Measurements from ENCODE around the gene C2CD2L.
A peak's percentile ranks its signal among the peaks of the same experiment; 100 is the strongest.
"Not testable (repeated sequence)": the region's sequence is repeated elsewhere in the genome, so short reads cannot be mapped to it uniquely, and the experiment has no call there.

Gene C2CD2L

GRCh38 chr11:119106564-119107537 is at the start of gene C2CD2L:
Gene C2CD2L, plus strand, starts transcription at chr11:119107344. Its CDS starts 398 bp downstream, at chr11:119107742.
- H3K4me1 Mint-ChIP-seq (ENCODE audit: low read depth) = peaks cover 37% of the 10 kb centered on the region
- peaks cover 26% of the 10 kb centered on the region for H3K36me3 Mint-ChIP-seq (ENCODE audit: low read depth)
- H3K4me3 Mint-ChIP-seq = peak within 1 kb of the TSS; percentile 95
- no peaks in the 10 kb centered on the region for H3K27me3 Mint-ChIP-seq (ENCODE audit: low read depth)
- H3K27ac Mint-ChIP-seq = peak within 1 kb of the TSS; percentile 91
- no peaks in the 10 kb centered on the region for H3K9me3 Mint-ChIP-seq
- peak; percentile 90 for DNase-seq (ENCODE audit: low spot score)

DNA sequence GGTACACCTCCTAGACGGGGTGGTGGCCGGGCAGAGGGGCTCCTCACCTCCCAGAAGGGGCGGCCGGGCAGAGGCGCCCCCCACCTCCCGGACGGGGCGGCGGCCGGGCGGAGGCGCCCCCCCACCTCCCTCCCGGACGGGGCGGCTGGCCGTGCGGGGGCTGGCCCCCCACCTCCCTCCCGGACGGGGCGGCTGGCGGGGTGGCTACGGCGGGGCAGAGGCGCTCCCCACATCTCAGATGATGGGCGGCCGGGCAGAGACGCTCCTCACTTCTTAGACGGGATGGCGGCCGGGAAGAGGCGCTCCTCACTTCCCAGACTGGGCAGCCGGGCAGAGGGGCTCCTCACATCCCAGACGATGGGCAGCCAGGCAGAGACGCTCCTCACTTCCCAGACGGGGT is 48.0 kb upstream of the C2CD2L start:
- not testable (repeated sequence) for DNase-seq (ENCODE audit: low spot score); H3K4me3 Mint-ChIP-seq; H3K27ac Mint-ChIP-seq; H3K27me3 Mint-ChIP-seq (ENCODE audit: low read depth); H3K9me3 Mint-ChIP-seq
- Mint-ChIP-seq H3K36me3 (ENCODE audit: low read depth) (peaks cover 26% of the 10 kb centered on the region), H3K4me1 (ENCODE audit: low read depth) (peaks cover 19% of the 10 kb centered on the region)

- no peaks in the 10 kb centered on the region for H3K9me3 Mint-ChIP-seq
- H3K4me3 Mint-ChIP-seq = no peak overlapping the region
- H3K27me3 Mint-ChIP-seq (ENCODE audit: low read depth) = no peaks in the 10 kb centered on the region
- no peak for DNase-seq (ENCODE audit: low spot score)
- H3K27ac Mint-ChIP-seq = no peak overlapping the region
- peaks cover 14% of the 10 kb centered on the region for H3K4me1 Mint-ChIP-seq (ENCODE audit: low read depth)
- H3K36me3 Mint-ChIP-seq (ENCODE audit: low read depth) = peaks cover 7% of the 10 kb centered on the region
Measured at GRCh38 chr11:119061256-119061655, 45.9 kb upstream of the C2CD2L start.

GRCh38 chr11:119062779-119063178 is 44.4 kb upstream of the C2CD2L start:
- Mint-ChIP-seq H3K36me3 (ENCODE audit: low read depth) (peaks cover 7% of the 10 kb centered on the region), H3K9me3 (no peaks in the 10 kb centered on the region), H3K4me1 (ENCODE audit: low read depth) (peaks cover 20% of the 10 kb centered on the region), H3K4me3 (no peak overlapping the region), H3K27me3 (ENCODE audit: low read depth) (no peaks in the 10 kb centered on the region), H3K27ac (no peak overlapping the region)
- no peak for DNase-seq (ENCODE audit: low spot score)

GRCh38 chr11:119065369-119065768 is 41.8 kb upstream of the C2CD2L start:
- Mint-ChIP-seq H3K4me1 (ENCODE audit: low read depth) (peaks cover 22% of the 10 kb centered on the region), H3K36me3 (ENCODE audit: low read depth) (peaks cover 7% of the 10 kb centered on the region), H3K27ac (peak overlapping the region; percentile 17), H3K27me3 (ENCODE audit: low read depth) (no peaks in the 10 kb centered on the region), H3K9me3 (no peaks in the 10 kb centered on the region), H3K4me3 (peak overlapping the region; percentile 99)
- DNase-seq (ENCODE audit: low spot score) = peak; percentile 38

DNA sequence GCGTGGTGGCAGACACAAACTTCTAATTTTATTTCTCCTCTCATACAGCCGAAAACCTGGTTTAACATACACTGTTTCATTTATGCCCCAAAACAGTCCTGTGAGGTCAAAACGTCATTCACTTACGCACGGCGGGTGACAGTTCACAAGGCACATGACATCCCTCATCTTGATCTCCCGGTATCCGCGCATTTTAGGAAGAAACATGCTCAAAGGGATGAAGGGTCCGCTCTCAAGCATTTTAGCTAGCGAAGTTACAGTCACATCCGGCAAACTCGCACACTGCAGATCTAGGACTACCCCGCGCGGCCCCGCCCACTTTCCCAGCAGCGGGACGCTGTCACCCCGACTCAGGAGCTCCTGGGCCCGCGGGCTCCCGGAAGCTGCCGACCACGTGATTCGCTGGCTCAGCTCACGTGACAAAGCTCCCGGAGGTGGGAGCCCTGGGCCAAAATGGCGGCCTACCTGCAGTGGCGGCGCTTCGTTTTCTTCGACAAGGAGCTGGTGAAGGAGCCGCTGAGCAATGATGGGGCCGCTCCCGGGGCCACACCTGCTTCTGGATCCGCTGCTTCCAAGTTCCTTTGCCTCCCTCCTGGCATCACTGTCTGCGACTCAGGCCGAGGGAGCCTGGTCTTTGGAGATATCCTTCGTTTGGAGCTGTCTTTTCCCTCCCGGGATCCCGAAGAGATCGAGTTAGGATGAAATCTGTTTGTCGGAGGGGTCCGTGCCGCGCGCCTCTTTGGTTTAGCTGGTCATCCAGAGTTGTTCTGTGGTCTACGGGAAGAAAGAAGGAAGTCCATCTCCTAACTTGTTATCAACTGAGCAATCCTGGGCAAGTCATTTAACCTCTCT is 39.5 kb upstream of the C2CD2L start, which contains the start of gene VPS11:
Gene VPS11, plus strand, starts transcription at position 448 of the 852 bp plus-strand sequence. Its CDS starts 6 bp downstream, at position 454.
- Mint-ChIP-seq H3K27me3 (ENCODE audit: low read depth) (no peaks in the 10 kb centered on the region), H3K4me1 (ENCODE audit: low read depth) (peaks cover 22% of the 10 kb centered on the region), H3K9me3 (no peaks in the 10 kb centered on the region), H3K36me3 (ENCODE audit: low read depth) (peaks cover 14% of the 10 kb centered on the region), H3K4me3 (peak within 1 kb of the TSS; percentile 99), H3K27ac (peak within 1 kb of the TSS; percentile 94)
- DNase-seq (ENCODE audit: low spot score) = peak; percentile 99

DNA sequence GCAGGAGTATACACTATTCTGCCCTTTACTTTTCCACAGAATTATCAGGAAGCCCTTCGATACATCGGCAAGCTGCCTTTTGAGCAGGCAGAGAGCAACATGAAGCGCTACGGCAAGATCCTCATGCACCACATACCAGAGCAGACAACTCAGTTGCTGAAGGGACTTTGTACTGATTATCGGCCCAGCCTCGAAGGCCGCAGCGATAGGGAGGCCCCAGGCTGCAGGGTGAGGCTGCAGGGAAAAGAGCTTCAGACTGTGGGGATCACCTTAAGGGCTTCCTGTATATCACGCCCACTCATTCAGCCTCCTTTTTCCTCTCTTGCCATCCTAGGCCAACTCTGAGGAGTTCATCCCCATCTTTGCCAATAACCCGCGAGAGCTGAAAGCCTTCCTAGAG is 29.3 kb upstream of the C2CD2L start:
- no peak for DNase-seq (ENCODE audit: low spot score)
- Mint-ChIP-seq H3K27me3 (ENCODE audit: low read depth) (no peaks in the 10 kb centered on the region), H3K27ac (no peak overlapping the region), H3K9me3 (no peaks in the 10 kb centered on the region), H3K4me3 (no peak overlapping the region), H3K4me1 (ENCODE audit: low read depth) (no peaks in the 10 kb centered on the region), H3K36me3 (ENCODE audit: low read depth) (peaks cover 58% of the 10 kb centered on the region)

- DNase-seq (ENCODE audit: low spot score) = no peak
- Mint-ChIP-seq H3K4me3 (no peak overlapping the region), H3K36me3 (ENCODE audit: low read depth) (peaks cover 51% of the 10 kb centered on the region), H3K9me3 (no peaks in the 10 kb centered on the region), H3K27ac (no peak overlapping the region), H3K27me3 (ENCODE audit: low read depth) (no peaks in the 10 kb centered on the region), H3K4me1 (ENCODE audit: low read depth) (no peaks in the 10 kb centered on the region)
Measured at GRCh38 chr11:119078675-119079420, 28.3 kb upstream of the C2CD2L start.

DNA sequence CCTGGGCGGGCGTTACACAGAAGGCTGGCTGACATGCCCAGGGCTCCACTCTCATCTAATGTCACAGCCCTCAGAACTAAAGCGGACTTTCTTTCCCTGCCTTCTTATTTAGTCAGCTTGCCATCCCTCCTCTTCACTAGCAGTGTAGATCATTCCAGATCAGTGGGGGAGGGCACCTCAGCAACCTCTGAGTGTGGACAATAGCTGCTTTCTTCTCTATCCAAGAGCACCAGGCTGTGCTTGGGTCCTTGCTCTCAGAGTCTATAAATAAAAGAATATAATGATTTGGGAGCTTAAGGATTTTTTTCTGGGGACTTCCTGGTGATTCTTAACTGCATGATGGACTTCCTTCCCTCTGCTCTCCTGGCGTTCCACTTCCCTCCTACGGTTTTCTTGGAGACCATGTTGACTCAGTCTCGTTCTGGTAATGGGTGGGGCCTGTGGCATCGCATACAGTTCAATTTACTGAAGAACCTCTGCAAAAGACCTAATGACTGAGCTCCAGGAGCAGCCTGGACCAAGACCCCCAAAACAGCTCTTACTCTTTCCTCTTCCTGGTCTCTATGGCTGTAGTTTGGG is 25.4 kb upstream of the C2CD2L start:
- Mint-ChIP-seq H3K27ac (no peak overlapping the region), H3K27me3 (ENCODE audit: low read depth) (no peaks in the 10 kb centered on the region), H3K36me3 (ENCODE audit: low read depth) (peaks cover 46% of the 10 kb centered on the region), H3K4me1 (ENCODE audit: low read depth) (peaks cover 9% of the 10 kb centered on the region), H3K9me3 (no peaks in the 10 kb centered on the region), H3K4me3 (no peak overlapping the region)
- no peak for DNase-seq (ENCODE audit: low spot score)

DNA sequence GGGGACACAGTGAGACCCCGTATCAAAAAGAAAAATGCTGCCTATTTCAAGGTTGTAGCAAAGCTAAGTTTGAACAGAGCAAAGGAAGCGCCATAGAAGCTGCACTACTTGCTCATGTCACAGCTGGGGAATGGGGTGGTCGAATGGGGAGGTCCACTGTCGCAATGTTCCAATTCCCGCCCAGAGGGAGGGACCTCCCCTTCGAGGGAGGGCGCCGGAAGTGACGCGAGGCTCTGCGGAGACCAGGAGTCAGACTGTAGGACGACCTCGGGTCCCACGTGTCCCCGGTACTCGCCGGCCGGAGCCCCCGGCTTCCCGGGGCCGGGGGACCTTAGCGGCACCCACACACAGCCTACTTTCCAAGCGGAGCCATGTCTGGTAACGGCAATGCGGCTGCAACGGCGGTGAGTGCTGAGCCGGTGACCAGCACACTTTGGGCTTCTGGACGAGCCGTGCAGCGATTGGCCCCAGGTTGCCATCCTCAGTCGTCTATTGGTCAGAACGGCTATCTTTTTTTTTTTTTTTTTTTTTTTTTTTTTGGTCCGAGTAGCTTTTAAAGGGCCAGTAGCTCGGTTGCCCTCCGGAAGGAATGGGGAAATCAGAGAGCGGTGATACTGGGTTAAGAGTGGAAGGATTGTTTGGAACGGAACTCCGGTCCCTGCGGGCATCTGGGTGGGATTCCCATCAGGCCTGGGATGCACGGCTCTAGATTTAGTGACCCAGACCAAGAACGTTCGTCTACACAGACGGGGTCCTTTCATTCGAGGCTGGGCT is 22.3 kb upstream of the C2CD2L start, which contains the start of gene HMBS:
Gene HMBS, plus strand, starts transcription at position 219 of the 774 bp plus-strand sequence. Its CDS starts 153 bp downstream, at position 372.
- Mint-ChIP-seq H3K4me1 (ENCODE audit: low read depth) (peaks cover 29% of the 10 kb centered on the region), H3K27ac (peak within 1 kb of the TSS; percentile 86), H3K36me3 (ENCODE audit: low read depth) (peaks cover 24% of the 10 kb centered on the region), H3K9me3 (no peaks in the 10 kb centered on the region), H3K4me3 (peak within 1 kb of the TSS; percentile 98), H3K27me3 (ENCODE audit: low read depth) (no peaks in the 10 kb centered on the region)
- peak; percentile 95 for DNase-seq (ENCODE audit: low spot score)

DNA sequence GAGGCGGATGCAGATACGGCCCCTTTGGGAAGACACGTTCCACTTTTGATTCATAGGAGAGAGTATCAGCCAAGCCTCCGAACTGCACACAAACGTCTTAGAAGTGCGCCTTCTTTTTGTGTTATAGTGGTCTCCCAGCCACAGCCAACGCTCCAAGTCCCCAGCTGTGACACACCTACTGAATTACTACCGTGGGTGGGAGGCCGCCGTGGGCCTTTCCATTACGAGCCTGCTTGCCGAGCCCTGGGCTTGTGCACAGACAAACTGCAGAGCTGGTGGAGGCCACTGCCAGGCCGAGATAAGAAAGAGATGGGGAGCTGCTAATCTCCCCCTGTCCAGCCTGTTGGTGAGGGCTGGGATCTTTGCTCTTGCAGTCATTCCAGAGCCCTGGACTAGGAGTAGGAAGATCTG is 21.7 kb upstream of the C2CD2L start:
- Mint-ChIP-seq H3K4me3 (peak overlapping the region; percentile 98), H3K27me3 (ENCODE audit: low read depth) (no peaks in the 10 kb centered on the region), H3K36me3 (ENCODE audit: low read depth) (peaks cover 23% of the 10 kb centered on the region), H3K9me3 (no peaks in the 10 kb centered on the region), H3K4me1 (ENCODE audit: low read depth) (peaks cover 31% of the 10 kb centered on the region), H3K27ac (peak overlapping the region; percentile 86)
- no peak for DNase-seq (ENCODE audit: low spot score)

DNA sequence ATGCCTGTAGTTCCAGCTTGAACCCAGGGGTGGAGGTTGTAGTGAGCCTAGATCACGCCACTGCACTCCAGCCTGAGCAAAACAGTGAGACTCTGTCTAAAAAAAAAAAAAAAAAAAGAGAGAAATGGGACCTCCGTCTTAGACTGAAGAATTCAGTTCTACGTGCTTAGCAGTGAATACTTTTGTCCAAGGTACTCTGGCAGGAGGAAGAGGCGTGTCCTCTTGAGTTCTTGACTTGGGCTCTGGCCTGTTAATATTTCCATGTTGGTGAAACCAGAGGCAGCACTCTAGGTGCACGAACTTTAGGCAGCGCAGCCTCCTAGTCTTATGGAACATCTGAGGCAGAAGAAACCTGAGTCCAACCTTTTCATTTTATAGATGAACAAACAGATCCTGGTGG is 20.0 kb upstream of the C2CD2L start:
- Mint-ChIP-seq H3K27ac (peak overlapping the region; percentile 55), H3K4me3 (peak overlapping the region; percentile 57)

More for the DNA sequence above, 20.0 kb upstream of the C2CD2L start:
- no peak for DNase-seq (ENCODE audit: low spot score)
- Mint-ChIP-seq H3K9me3 (no peaks in the 10 kb centered on the region), H3K4me1 (ENCODE audit: low read depth) (peaks cover 33% of the 10 kb centered on the region), H3K27me3 (ENCODE audit: low read depth) (no peaks in the 10 kb centered on the region), H3K36me3 (ENCODE audit: low read depth) (peaks cover 14% of the 10 kb centered on the region)
